GM10847 (cell line): Measurements from ENCODE around the gene FUBP1.

ENCODE experiments used
- POLR2A ChIP-seq: IDR thresholded peaks from 2 replicates; pipeline ENCODE4 v1.6.1; 2011; ENCODE audit not compliant: insufficient read length; ENCODE audit errors: extremely low read depth

FUBP1 gene

DNA sequence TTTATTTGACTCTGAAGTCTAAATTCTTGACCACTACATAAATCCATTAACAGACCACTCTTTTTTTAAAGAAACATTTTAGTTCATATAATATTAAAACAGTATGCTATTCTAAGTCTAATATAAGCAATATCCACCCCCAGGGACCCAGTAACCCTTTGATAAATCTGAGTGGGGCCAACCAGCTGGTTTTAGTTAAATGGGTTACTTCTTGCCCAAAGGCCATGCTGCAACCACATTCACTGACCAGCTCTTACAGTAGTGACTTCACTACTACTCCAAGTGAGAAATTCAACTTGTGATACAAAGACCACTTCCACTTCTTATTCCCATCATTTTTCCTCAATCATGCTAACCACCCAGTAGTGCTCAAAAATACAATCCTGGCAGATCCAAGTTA lies 20.5 kb downstream of the FUBP1 start:
- no peak for TF ChIP-seq POLR2A

- no peak for TF ChIP-seq POLR2A
These were observed 22.4 kb downstream of the FUBP1 start for GRCh38 chr1:77956464-77956863.

- no peak for TF ChIP-seq POLR2A
These were observed 23.2 kb downstream of the FUBP1 start for GRCh38 chr1:77955709-77956108.

DNA sequence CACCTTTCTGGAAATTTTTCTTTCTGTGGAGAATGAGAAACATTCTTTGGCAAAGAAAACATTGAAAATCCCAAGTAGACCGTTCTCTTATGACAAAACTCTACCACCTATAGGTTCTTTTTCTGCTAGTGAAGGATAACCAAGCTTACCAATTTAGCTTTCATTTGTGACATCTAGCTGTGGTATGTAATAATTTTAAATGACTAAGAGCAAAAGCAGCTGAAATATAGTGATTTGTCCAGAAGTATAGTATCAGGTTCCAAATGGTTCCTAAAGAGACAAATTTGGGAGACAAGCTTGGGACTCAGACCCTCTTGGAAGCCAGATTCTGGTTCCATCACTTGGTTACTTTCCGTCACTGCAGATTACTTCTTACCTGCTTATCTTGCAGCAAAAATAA lies 24.4 kb downstream of the FUBP1 start:
- no peak for TF ChIP-seq POLR2A

GRCh38 chr1:77953907-77954306 lies 25.0 kb downstream of the FUBP1 start:
- TF ChIP-seq POLR2A, result no peak

GRCh38 chr1:77951328-77951727 lies 27.5 kb downstream of the FUBP1 start:
- TF ChIP-seq POLR2A, result no peak

GRCh38 chr1:77950873-77951272 lies 28.0 kb downstream of the FUBP1 start:
- TF ChIP-seq POLR2A, result no peak

GRCh38 chr1:77948841-77949424 lies 29.9 kb downstream of the FUBP1 start:
- TF ChIP-seq POLR2A, result no peak

GRCh38 chr1:77945345-77945744 lies 33.5 kb downstream of the FUBP1 start:
- no peak for TF ChIP-seq POLR2A

GRCh38 chr1:77942400-77943140 lies 36.3 kb downstream of the FUBP1 start:
- TF ChIP-seq POLR2A, result no peak

DNA sequence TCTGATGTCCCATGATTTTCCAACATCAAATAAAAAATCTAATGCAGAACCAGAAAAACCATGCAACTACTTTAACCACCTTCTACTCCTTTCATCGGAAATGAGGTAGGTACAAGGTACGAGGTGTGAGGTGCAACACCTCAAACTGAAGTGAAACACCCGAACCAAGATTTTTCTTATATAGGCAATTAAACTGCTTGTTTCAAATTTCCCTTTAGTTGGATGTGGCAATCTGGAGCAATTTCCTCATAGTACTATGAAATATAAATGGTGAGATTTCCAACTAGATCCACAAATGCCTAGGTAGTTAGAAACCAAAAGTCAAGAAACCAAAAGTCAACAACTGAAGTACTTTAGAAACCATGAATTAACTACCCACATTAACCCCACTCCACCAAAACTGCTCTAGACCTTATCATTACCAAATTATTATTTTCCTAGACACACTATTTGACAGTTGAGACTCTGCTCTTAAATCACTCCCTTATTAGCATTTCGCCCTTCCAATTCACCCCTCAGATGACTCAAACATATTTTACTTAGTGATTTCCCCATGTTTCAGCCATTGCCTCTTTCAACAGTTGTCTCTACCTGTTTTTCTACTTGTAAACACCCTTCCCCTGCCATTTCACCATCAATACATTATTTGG lies 37.8 kb downstream of the FUBP1 start:
- no peak for TF ChIP-seq POLR2A

DNA sequence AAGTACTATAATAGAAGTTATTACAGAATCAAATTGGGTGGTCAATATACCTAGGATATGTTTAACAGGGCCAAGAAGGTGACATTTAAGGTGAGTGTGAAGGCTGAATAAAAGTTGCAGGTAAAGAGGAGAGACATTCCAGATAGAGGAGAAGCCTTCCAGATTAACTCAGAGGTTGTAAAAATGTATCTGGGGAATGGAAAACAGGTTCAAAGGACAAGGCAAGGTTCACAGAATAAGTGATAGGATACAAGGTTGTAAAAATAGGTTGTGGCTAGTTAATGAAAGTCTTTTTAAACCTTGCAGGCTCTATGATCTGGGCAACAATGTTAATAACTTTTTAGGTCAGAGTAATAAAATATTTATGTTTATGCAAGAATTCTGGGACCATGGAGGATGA lies 40.2 kb downstream of the FUBP1 start:
- TF ChIP-seq POLR2A, result no peak

DNA sequence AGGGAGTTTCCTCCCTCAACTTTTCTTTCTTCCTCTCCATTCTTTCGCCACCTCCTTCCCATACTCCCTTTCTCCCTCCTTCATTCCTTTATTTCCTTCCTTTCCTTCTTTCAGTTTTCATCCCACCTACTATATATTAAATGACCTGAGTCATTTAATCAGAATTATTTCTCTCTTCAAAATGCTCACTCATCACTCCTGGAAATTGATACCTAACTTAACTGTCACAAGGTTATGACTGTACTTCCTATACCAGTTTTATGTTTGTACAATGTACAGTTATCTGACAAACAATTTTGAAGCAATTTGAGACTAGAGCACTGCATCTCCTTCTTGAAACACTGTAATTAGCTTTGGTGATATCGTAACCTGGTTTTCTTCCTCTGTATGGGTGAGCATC lies 49.1 kb downstream of the FUBP1 start:
- no peak for TF ChIP-seq POLR2A

DNA sequence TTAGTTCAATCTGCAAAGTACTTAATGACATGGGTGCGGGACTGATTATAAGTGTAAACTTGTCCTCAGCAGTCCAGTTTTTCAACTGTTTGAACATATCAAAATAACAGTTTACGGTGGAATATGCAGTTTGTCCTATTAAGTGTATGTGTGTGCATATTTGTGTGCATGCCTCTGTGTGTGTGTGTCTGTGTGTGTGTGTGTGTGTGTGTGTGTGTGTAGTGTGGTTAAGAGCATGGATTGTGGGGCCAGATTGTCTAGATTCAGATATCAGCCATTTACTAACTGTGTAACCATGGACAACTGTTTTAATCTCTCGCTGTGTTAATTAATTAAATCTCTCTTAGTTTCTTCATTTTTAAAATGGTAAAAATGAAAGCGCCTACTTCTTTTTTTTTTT lies 51.5 kb downstream of the FUBP1 start:
- no peak for TF ChIP-seq POLR2A

- TF ChIP-seq POLR2A, result no peak
These were observed 52.1 kb downstream of the FUBP1 start for GRCh38 chr1:77926561-77927357.

- TF ChIP-seq POLR2A, result no peak
These were observed 52.9 kb downstream of the FUBP1 start for GRCh38 chr1:77925956-77926355.
